Measurements from ENCODE around the gene PRKCE.

The PRKCE gene

DNA sequence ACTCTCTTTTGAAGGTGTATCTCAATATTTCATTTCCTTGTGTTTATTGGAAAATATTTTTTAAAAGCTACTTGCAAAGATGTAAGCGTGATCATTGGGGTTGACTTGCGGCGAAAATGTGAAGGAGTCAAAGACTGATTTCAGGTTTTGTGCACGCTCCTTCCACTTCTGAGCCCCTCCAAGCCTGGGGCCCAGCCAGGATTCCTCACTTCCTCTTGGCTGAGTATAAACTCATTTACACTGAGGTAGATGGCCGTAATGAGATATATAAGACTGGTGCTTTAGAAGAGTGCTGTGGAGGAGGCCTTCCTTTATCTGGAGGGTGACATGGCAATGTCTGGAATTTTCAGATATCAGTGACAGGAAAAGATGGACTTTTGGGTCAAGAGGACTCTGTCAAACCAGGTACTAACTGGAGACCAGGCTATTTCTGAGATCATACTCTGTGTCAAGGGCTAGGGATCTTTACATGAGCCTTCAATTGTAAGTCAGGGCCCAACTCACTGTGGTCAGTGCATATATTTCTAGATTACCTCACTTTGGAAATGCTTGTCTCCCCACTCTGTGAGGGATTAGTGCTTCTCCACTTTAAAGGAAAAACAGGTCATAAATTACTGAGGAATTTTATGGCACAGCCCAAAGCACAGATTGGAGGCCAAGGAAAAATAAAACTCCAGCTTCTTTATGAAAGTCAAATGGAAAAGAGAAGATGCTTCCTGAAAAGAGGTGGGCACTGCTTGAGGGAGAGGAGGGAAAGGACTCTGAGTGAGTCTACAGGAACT lies 22.8 kb downstream of the PRKCE start:
- peak; percentile 10 to 18 for DNase-seq (ENCODE audit: low read depth in 2 of 2)
- H3K4me3 ChIP-seq (replicated peaks in 1 of 2; ENCODE audit: low read depth in 2 of 2, low read length in 2 of 2), result no peak overlapping the region
- TF ChIP-seq, protein P1, sequence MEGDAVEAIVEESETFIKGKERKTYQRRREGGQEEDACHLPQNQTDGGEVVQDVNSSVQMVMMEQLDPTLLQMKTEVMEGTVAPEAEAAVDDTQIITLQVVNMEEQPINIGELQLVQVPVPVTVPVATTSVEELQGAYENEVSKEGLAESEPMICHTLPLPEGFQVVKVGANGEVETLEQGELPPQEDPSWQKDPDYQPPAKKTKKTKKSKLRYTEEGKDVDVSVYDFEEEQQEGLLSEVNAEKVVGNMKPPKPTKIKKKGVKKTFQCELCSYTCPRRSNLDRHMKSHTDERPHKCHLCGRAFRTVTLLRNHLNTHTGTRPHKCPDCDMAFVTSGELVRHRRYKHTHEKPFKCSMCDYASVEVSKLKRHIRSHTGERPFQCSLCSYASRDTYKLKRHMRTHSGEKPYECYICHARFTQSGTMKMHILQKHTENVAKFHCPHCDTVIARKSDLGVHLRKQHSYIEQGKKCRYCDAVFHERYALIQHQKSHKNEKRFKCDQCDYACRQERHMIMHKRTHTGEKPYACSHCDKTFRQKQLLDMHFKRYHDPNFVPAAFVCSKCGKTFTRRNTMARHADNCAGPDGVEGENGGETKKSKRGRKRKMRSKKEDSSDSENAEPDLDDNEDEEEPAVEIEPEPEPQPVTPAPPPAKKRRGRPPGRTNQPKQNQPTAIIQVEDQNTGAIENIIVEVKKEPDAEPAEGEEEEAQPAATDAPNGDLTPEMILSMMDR (IDR thresholded peaks at IDR 0.05; ENCODE audit: low read depth, low read length), result no peak

DNA sequence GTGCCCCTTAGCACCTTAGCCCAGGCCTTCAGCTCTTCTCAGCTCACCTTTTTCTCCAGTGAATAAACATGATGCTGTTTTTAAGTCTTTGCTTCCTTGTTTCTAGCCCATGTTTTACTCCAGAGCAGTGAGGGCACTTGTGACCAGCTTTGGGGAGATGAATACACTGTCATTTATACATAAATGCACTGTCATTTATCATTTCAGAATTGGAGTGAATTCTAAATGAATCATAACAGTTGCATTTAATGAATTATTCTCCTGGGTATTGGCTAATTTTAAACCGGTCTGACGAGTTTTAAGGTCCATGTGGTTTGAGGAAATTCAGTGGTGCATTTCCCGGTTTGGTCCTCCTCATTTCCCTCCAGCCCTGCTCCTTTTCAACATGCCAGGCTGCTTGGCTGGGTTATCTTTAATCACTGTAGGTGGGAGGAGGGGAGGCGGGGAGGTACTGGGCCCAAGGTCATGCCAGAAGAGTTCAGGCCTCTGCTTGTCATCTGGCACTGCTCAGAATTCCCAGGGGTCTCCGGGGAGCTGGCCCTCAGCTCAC lies 23.9 kb downstream of the PRKCE start:
- TF ChIP-seq, protein P1 (IDR thresholded peaks at IDR 0.05; ENCODE audit: low read depth, low read length), result no peak
- peak; percentile 55 to 62 for DNase-seq (ENCODE audit: low read depth in 2 of 2)
- no peak overlapping the region for H3K4me3 ChIP-seq (replicated peaks in 1 of 2; ENCODE audit: low read depth in 2 of 2, low read length in 2 of 2)

DNA sequence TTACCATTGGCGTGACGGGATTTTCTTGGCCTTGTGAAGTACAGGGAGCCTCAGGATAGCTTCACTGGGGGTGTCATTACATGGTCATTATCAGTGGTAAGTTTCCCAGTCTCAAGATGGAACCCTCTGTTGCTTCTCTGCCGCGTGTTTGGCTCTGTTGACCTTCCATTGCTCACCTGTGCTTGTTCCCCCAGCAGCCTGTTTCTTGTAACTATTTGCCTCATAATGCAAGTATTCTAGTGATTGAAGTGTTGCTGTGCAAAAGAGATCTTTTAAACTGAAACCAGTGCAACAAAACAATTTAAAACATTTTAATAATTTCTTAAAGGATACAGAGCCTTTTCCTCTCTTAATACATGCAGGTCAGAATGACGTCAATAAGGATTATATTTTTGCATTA lies 24.6 kb downstream of the PRKCE start:
- H3K4me3 ChIP-seq (replicated peaks in 1 of 2; ENCODE audit: low read depth in 2 of 2, low read length in 2 of 2), result no peak overlapping the region
- TF ChIP-seq, protein P1 (IDR thresholded peaks at IDR 0.05; ENCODE audit: low read depth, low read length), result no peak
- DNase-seq (ENCODE audit: low read depth in 2 of 2), result no peak

DNA sequence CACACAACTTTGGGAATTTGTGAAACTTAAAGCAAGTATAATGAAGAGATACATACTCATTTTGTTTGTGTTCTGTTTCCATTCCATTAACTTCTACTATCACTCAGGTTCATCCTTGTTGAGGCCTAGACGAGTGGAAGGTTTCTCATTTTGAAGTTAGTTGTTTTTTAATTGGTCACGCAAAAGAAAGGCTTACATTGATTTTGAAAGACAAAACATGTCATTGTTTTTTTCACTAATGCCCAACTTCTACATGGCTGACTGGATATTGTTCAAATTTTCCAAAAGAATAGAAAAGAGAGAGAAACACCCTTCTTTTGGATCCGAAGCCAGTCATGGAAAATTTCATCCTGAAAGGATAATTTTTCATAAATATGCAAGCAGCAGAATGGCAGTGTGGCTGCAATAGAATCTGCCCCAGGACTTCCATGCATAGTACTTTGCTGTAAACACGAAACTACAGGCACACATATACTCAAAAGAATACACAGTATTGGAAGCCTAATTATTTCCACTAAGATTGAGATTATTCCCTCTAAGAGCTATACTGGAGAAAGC lies 27.4 kb downstream of the PRKCE start:
- TF ChIP-seq, protein P1 (IDR thresholded peaks at IDR 0.05; ENCODE audit: low read depth, low read length), result no peak

DNA sequence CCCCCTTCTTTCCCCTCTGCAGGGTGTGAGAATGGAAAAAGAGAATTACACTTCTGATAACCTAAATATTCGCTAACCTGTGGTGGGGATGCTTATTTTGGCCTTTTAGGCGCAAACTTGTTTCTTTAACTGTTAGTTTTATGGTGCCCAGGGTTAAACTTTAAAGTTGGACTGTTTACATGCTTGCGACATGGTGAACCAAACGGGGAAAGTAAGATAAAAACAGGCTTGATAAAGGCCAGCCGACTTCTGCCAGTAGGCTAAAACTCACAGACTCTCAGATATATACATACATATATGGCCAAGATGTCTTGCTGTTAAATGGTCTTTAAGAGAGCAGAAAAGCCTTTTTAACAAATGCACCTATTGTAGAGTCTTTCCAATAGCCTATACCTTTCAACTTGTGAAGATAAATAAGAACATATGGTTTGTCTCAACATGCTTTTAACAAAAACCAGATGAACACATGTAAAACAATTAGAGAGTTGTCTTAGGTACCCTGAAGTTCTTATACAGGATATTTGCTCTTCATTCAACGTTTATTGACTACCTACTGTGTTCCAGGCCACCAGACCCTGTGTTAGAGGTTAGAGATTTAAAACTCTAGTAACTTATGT lies 29.0 kb downstream of the PRKCE start:
- DNase-seq (ENCODE audit: low read depth in 2 of 2), result peak in 1 of 2 donors; percentile 9
- no peak overlapping the region for H3K4me3 ChIP-seq (replicated peaks in 1 of 2; ENCODE audit: low read depth in 2 of 2, low read length in 2 of 2)
- TF ChIP-seq, protein P1 (IDR thresholded peaks at IDR 0.05; ENCODE audit: low read depth, low read length), result no peak

More for the DNA sequence above, 27.4 kb downstream of the PRKCE start:
- DNase-seq (ENCODE audit: low read depth in 2 of 2), result no peak
- no peak overlapping the region for H3K4me3 ChIP-seq (replicated peaks in 1 of 2; ENCODE audit: low read depth in 2 of 2, low read length in 2 of 2)

DNA sequence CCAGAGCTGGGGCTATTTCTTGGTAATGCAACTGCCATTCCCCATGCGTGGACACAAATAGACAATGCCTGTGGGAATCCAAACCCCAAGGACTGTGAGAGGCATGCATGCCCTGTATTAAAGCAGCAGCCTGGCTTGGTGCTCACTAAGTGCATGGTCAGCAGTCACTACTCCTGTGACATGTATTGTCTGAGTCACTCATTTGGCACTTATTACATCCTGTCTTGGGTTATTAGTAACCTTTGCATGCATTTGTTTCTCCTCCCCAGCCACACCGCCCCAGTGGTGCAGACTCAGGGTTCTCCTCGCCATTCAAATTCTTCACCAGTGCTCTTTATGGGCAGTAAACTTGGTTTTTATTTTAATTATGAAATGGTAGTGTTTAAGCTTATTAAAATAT lies 30.2 kb downstream of the PRKCE start:
- TF ChIP-seq, protein P1 (IDR thresholded peaks at IDR 0.05; ENCODE audit: low read depth, low read length), result no peak
- DNase-seq (ENCODE audit: low read depth in 2 of 2), result peak; percentile 81 to 89
- no peak overlapping the region for H3K4me3 ChIP-seq (replicated peaks in 1 of 2; ENCODE audit: low read depth in 2 of 2, low read length in 2 of 2)
